GM10847 (cell line): ENCODE results near the gene ZNF829.

Experiments
- POLR2A ChIP-seq: IDR thresholded peaks from 2 replicates; pipeline ENCODE4 v1.6.1; 2011; ENCODE audit not compliant: insufficient read length; ENCODE audit errors: extremely low read depth

Gene ZNF829

DNA sequence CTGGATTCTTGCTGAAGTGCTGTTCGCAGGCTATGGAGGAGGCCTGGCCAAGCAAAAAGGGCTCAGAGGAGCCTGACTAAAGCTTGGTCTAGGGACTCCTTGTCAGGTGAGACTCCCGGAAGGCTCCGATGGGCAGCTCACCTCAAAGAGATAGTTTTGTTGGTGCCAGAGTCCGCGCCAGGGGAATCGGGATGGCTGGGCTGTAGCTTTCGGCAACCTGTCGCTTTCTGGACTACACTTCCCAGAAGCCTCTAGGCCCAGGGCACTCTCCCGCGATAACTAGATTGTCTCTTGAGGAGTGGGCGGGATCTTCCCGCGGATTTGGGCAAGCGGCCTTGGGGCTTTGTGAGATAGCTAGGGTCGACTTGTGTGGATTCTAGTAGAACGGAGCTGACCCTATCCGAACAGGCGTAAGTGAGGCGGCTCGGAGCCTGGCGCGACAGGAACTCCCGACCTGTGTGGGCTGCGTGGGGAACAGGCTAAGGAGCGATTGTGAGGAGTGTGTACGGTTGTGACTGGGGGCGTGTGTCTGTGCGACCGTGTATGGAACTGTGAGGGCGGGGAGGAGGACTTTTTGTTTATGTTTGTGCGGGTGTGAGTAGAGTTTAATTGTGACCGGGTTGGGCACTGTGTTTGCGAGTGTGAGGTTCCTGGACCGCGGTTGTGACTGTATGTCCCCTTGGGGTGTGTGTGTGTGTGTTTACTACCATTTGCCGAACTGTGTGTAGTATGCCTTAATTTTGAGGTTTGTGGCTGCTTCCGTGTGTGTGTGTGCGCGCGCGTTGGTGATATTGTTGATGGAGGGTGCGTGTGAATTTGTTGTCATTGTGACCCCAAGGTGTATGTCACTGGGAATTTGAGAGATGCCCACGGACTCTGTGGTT is 65.3 kb downstream of the ZNF829 start, which contains the start of gene ZNF345:
ZNF345 (plus strand) TSS at position 318 of the 884 bp plus-strand sequence. CDS start 25,955 bp downstream, outside the sequence.
- TF ChIP-seq POLR2A: no peak

DNA sequence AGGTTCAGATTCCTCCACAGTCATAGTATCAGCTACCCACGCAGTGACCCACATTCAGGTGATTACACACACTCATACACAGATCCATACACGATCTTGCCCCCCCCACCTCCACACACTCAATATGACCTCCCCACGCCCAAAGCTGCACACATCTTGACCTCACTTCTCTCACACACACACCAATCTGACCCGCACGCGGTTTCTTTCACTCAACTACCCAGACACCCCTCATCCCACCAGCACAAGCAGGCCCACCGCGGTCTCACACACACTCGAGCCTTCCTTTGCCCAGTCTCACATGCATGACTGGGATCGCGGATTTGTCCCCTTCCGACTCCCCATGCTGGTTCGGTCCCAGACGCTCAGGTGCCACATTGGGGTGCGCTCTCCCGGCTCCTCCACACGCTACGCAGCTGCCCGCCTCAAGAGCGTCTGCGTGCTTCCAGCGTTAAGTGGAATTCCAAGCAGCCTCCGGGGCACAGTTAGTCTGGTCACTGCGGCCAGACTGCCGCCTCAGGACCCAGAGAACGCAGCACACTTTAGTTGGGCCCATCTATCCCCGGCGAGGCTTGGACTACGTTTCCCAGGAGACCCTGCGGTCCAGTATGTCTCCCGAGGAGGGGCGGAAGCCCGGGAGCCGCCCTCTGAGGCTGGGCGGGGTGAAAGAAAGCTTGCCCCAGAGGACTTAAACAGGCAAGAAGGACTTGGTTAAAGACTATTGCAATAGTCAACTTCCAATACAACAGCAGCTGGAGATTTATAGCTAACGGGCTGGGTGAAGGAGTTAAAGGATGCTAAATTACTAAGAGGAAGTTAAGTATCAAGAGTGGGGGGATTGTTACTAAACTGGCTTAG is 66.2 kb downstream of the ZNF829 start:
- peak; percentile 38 for TF ChIP-seq POLR2A

DNA sequence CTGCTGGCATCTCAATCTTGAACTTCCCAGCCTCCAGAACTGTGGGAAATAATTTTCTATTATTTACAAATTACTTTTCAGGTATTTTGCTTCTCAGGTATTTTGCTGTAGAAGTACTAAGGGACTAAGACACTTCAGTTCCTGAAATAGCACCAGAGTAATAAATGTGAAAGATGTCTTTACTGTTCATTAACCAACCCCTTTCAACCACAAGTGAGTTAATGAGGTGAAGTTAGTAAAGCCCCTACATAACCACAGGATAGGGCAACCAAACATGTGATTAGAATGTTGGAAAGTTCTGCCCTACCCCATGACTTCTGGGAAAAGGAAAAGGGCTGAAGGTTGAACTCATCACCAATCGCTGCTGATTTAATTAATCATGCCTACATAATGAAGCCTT is 68.1 kb downstream of the ZNF829 start:
- TF ChIP-seq POLR2A: no peak

DNA sequence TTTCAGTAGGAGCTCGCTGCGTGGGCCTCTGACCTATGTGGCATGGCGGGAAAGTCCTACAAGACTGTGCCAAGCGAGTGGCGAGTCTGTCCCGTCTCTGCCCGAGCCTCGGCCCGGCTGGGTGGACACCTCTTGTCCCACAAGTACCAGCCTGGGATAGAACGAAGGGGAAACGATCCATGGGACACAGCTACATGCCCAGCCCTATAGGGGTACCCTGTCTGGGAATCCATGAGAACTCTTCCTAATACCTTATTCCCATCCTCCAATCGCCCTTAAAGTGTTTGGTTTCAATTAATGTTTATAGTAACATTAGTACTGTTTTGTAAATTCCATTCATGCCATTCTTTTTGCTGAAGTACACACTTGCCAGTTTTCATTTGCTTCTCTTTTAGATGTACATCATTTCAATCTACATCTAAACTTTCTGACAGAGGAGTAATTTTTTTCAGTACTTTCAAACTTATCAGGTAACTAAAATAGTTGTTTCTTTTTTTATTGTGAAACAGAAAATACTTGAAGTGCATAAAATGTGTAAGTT is 77.2 kb downstream of the ZNF829 start:
- no peak for TF ChIP-seq POLR2A
